PC-9 (cell line): ENCODE data around the gene LOXL3.

Experiments
- CTCF ChIP-seq: fragments of 200-600 bp; sonication (generic); conservative IDR thresholded peaks from 2 replicates; pipeline ENCODE4 v1.6.1; 2017; ENCODE audit warnings: mixed run types, antibody characterized with exemption, mild to moderate bottlenecking, moderate library complexity
- EZH2 ChIP-seq: fragments of 200-600 bp; sonication (generic); IDR thresholded peaks from 2 replicates; pipeline ENCODE4 v1.8.0; 2017; ENCODE audit warnings: antibody characterized with exemption, low read depth

GRCh38 chr2:74602586-74603281, 49.0 kb upstream of the LOXL3 start:
- TF ChIP-seq EZH2 (no peak), CTCF (no peak)
